ENCODE data around the gene PIP4K2A.

DNA sequence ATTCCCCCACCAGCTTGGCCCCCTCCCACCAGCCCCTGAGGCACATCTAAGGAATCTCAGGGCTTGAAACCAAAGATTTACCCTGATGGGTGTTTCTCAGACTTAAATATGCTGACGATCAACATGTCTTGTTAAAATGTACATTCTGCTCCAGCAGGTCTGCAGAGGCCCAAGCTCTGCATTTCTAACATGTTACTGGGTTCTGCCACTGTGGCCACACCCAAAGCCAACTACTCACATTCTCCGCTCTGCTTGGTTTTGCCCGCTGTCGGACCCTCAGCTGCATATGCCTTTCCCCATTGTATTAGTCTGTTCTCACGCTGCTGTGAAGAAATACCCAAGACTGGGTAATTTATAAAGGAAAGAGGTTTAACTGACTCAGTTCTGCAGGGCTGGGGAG is 8.9 kb downstream of the PIP4K2A start:
- TF ChIP-seq, protein P1, sequence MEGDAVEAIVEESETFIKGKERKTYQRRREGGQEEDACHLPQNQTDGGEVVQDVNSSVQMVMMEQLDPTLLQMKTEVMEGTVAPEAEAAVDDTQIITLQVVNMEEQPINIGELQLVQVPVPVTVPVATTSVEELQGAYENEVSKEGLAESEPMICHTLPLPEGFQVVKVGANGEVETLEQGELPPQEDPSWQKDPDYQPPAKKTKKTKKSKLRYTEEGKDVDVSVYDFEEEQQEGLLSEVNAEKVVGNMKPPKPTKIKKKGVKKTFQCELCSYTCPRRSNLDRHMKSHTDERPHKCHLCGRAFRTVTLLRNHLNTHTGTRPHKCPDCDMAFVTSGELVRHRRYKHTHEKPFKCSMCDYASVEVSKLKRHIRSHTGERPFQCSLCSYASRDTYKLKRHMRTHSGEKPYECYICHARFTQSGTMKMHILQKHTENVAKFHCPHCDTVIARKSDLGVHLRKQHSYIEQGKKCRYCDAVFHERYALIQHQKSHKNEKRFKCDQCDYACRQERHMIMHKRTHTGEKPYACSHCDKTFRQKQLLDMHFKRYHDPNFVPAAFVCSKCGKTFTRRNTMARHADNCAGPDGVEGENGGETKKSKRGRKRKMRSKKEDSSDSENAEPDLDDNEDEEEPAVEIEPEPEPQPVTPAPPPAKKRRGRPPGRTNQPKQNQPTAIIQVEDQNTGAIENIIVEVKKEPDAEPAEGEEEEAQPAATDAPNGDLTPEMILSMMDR (IDR thresholded peaks at IDR 0.05), result no peak
- TF ChIP-seq POLR2A (IDR thresholded peaks at IDR 0.05) (no peak), EP300 (IDR thresholded peaks at IDR 0.05) (no peak)
